ENCODE measurements around the gene SLC10A1.
"Not testable (repeated sequence)": the region's sequence is repeated elsewhere in the genome, so short reads cannot be mapped to it uniquely, and the experiment has no call there.

Gene SLC10A1

DNA sequence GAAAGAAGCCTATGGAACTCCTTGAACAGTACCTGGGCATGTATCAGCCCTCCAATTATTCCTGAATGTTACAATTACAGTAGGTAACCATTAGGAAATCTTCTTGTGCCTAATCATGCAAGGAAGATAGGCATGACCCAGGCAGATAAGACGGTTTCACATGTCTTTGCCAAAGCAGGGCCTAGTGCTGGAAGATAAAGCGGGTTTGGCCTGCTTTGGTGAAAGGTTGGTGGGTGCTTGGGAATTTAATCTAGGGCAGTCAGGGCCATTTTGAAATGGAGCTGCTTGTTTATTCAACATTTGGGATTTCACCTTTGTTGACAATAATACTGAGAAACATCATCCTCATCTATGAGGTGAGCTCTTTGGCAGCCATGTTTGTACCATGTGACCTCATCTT lies 42.6 kb downstream of the SLC10A1 start:
- no peak overlapping the region for H3K27ac ChIP-seq (ENCODE audit: low read depth, low read length, severe bottlenecking)
- no peaks in the 10 kb centered on the region for H3K4me1 ChIP-seq (ENCODE audit: control insufficient read depth, insufficient read depth, low read length, poor library complexity, severe bottlenecking)
- no peak overlapping the region for H3K4me3 ChIP-seq (ENCODE audit: extremely low read depth, insufficient read depth, low read length, poor library complexity, severe bottlenecking)
- H3K36me3 ChIP-seq (ENCODE audit: control insufficient read depth, insufficient read depth, low read length): no peaks in the 10 kb centered on the region
- H3K9me3 ChIP-seq (ENCODE audit: control insufficient read depth, low read length): no peaks in the 10 kb centered on the region
- WGBS, 2 experiments (ENCODE audit: insufficient coverage in 2 of 2): 89 to 100% methylated on average over 2 of the region's 2 CpGs

DNA sequence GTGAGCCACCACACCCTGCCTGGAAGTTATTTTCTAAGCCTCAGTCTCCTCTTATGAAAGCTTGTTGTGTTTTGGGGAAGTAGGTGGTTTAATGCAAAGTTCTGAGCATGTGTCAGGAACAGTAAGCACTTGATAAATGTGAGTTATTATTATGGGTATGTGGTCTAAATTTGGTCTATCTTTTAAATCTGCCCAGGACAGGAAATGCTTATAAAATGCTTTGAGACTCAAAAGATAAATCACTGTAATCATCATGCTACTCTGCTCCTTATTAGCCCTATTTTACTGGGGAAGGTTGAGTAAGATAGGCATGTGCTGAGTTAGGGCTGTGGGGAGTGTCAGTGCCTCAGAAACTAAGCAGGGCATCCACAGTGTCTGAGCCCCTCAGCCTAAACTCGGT lies 43.2 kb downstream of the SLC10A1 start:
- no peak overlapping the region for H3K4me3 ChIP-seq (ENCODE audit: extremely low read depth, insufficient read depth, low read length, poor library complexity, severe bottlenecking)
- no peaks in the 10 kb centered on the region for H3K36me3 ChIP-seq (ENCODE audit: control insufficient read depth, insufficient read depth, low read length)
- H3K27ac ChIP-seq (ENCODE audit: low read depth, low read length, severe bottlenecking): no peak overlapping the region
- 40% methylated on average over 1 of the region's 1 CpG; no CpG with 5 or more reads in 1 of the 2 experiments for WGBS, 2 experiments (ENCODE audit: insufficient coverage in 2 of 2)
- H3K4me1 ChIP-seq (ENCODE audit: control insufficient read depth, insufficient read depth, low read length, poor library complexity, severe bottlenecking): no peaks in the 10 kb centered on the region
- H3K9me3 ChIP-seq (ENCODE audit: control insufficient read depth, low read length): no peaks in the 10 kb centered on the region

DNA sequence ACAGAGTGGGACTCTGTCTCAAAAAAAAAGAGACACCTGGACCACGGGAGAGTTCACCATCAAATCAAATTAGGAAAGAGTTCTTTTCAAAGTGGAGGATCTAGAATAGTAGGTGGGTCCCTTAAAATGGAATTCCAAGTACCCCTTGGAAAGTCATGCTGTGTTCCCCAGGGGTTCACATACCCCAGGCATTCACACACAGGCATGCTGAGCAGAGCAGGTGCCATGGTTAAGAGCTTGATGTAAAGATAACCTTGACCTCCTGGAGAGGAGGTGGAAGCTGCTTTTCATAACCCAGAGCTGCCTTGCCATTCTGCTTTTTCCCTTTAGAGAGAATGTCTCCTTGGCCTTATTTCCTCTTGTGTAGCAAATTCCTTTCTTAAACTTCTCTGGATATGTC lies 44.3 kb downstream of the SLC10A1 start:
- H3K36me3 ChIP-seq (ENCODE audit: control insufficient read depth, insufficient read depth, low read length): no peaks in the 10 kb centered on the region
- no peaks in the 10 kb centered on the region for H3K9me3 ChIP-seq (ENCODE audit: control insufficient read depth, low read length)
- H3K27ac ChIP-seq (ENCODE audit: low read depth, low read length, severe bottlenecking): no peak overlapping the region
- no peak overlapping the region for H3K4me3 ChIP-seq (ENCODE audit: extremely low read depth, insufficient read depth, low read length, poor library complexity, severe bottlenecking)
- H3K4me1 ChIP-seq (ENCODE audit: control insufficient read depth, insufficient read depth, low read length, poor library complexity, severe bottlenecking): no peaks in the 10 kb centered on the region
- WGBS, 2 experiments (ENCODE audit: insufficient coverage in 2 of 2): no CpG with 5 or more reads among the region's 1 CpG

DNA sequence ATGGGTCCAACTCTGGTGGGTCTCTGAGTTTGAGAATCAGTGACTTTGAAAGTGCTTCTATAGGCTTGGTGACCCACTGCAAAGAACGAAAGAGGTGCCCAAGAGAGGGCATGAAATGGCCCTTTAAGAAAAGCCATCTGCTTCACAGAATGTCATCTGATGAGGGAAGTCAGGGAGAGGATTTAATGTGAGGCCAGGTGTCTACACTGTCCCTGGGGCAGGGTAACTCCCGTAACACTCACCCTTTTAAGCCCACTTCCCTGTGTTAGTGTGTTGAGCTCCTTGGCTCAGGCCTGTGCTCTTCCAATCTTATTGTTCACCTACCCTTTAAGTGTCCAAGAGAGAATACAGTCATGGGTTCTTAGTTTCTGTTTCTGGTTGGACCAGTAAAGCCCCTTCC lies 46.5 kb downstream of the SLC10A1 start:
- 100% methylated on average over 1 to 2 of the region's 2 CpGs for WGBS, 2 experiments (ENCODE audit: insufficient coverage in 2 of 2)
- no peak overlapping the region for H3K27ac ChIP-seq (ENCODE audit: low read depth, low read length, severe bottlenecking)

DNA sequence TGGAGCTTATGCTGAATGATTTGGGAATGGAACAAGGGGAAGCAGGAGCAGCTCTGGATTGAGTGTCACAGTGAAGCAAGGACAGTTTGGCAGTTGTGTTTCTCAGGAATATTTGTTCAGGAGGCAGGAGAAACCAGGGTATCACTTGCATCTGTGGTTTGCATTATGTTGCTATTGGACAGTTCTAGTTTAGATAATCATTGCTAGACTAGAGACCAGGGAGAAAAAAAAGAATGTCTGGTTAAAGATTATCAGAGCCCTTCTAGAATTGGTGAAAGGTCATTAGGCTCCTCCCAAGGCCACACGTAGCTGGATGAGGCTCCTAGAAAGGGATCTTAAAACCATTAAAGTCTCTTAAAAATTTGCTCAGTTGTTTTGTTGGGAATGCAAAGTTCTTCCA lies 47.1 kb downstream of the SLC10A1 start:
- H3K4me3 ChIP-seq (ENCODE audit: extremely low read depth, insufficient read depth, low read length, poor library complexity, severe bottlenecking): no peak overlapping the region
- H3K4me1 ChIP-seq (ENCODE audit: control insufficient read depth, insufficient read depth, low read length, poor library complexity, severe bottlenecking): no peaks in the 10 kb centered on the region
- H3K9me3 ChIP-seq (ENCODE audit: control insufficient read depth, low read length): no peaks in the 10 kb centered on the region
- no peaks in the 10 kb centered on the region for H3K36me3 ChIP-seq (ENCODE audit: control insufficient read depth, insufficient read depth, low read length)
- H3K27ac ChIP-seq (ENCODE audit: low read depth, low read length, severe bottlenecking): no peak overlapping the region
- WGBS, 2 experiments (ENCODE audit: insufficient coverage in 2 of 2): no CpG with 5 or more reads among the region's 1 CpG

More for the DNA sequence above, 46.5 kb downstream of the SLC10A1 start:
- Histone ChIP-seq H3K36me3 (ENCODE audit: control insufficient read depth, insufficient read depth, low read length) (no peaks in the 10 kb centered on the region), H3K9me3 (ENCODE audit: control insufficient read depth, low read length) (no peaks in the 10 kb centered on the region), H3K4me3 (ENCODE audit: extremely low read depth, insufficient read depth, low read length, poor library complexity, severe bottlenecking) (no peak overlapping the region), H3K4me1 (ENCODE audit: control insufficient read depth, insufficient read depth, low read length, poor library complexity, severe bottlenecking) (no peaks in the 10 kb centered on the region)

DNA sequence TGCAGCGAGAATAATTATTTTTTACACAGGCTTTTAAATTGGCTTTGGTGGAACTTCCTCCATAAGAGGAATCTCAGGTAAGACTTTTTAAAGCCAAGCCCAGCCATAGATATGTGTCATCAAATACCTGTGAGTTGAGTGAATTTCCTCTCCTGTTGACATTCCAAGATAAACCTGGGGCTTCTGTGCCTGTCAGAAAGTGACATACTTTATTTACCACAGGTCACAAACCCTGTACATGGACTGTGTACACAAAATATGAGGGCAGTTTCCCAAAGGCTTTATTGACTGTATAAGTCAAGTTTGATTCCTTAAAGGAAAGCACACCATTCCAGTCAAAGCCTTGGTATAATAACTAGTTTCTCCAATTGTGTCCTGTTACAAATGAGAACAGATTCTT lies 56.0 kb downstream of the SLC10A1 start:
- Histone ChIP-seq H3K27ac (ENCODE audit: low read depth, low read length, severe bottlenecking) (no peak overlapping the region), H3K4me1 (ENCODE audit: control insufficient read depth, insufficient read depth, low read length, poor library complexity, severe bottlenecking) (no peaks in the 10 kb centered on the region), H3K36me3 (ENCODE audit: control insufficient read depth, insufficient read depth, low read length) (no peaks in the 10 kb centered on the region), H3K9me3 (ENCODE audit: control insufficient read depth, low read length) (peaks cover 9% of the 10 kb centered on the region), H3K4me3 (ENCODE audit: extremely low read depth, insufficient read depth, low read length, poor library complexity, severe bottlenecking) (no peak overlapping the region)
- WGBS, 2 experiments (ENCODE audit: insufficient coverage in 2 of 2): 100% methylated on average over 1 of the region's 1 CpG; no CpG with 5 or more reads in 1 of the 2 experiments

DNA sequence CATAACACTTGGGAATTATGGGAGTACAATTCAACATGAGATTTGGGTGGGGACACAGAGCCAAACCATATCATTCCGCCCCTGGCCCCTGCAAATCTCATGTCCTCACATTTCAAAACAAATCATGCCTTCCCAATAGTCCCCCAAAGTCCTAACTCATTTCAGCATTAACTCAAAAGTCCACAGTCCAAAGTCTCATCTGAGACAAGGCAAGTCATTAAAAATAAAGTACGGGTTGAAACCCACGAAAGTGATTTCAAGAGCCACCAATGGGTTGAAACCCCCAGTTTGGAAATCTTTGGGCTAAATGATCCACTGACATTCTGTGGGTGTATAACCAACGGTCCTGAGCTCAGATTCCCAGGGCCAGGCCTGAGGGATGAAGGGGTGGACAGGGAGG lies 60.6 kb downstream of the SLC10A1 start:
- H3K4me1 ChIP-seq (ENCODE audit: control insufficient read depth, insufficient read depth, low read length, poor library complexity, severe bottlenecking); H3K27ac ChIP-seq (ENCODE audit: low read depth, low read length, severe bottlenecking); H3K4me3 ChIP-seq (ENCODE audit: extremely low read depth, insufficient read depth, low read length, poor library complexity, severe bottlenecking); H3K36me3 ChIP-seq (ENCODE audit: control insufficient read depth, insufficient read depth, low read length); H3K9me3 ChIP-seq (ENCODE audit: control insufficient read depth, low read length): not testable (repeated sequence)
- 86 to 100% methylated on average over 4 of the region's 4 CpGs for WGBS, 2 experiments (ENCODE audit: insufficient coverage in 2 of 2)

DNA sequence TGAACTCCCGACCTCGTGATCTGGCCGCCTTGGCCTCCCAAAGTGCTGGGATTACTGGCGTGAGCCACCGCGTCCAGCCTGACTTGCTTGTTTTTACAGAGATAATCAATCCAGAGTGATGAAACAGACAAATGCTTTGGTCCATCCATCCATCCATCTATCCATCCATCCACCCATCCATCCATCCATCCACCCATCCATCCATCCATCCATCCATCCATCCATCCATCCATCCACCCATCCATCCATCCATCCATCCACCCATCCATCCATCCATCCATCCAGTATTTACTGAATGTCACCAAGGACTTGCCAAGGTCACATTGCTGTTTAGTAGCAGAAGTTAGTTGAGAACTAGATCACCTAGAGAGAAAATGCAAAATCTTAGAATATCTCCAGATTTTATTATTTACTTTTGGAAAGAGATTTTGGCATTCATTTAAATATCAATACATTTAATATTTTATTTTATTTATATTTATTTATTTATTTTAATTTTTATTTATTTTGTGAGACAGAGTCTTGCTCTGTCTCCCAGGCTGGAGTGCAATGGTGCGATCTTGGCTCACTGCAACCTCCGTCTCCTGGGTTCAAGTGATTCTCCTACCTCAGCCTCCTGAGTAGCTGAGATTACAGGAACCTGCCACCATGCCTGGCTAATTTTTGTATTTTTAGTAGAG lies 65.0 kb downstream of the SLC10A1 start:
- not testable (repeated sequence) for H3K4me1 ChIP-seq (ENCODE audit: control insufficient read depth, insufficient read depth, low read length, poor library complexity, severe bottlenecking); H3K27ac ChIP-seq (ENCODE audit: low read depth, low read length, severe bottlenecking); H3K4me3 ChIP-seq (ENCODE audit: extremely low read depth, insufficient read depth, low read length, poor library complexity, severe bottlenecking); H3K9me3 ChIP-seq (ENCODE audit: control insufficient read depth, low read length); H3K36me3 ChIP-seq (ENCODE audit: control insufficient read depth, insufficient read depth, low read length)
- WGBS, 2 experiments (ENCODE audit: insufficient coverage in 2 of 2): 84 to 89% methylated on average over 7 to 8 of the region's 8 CpGs

DNA sequence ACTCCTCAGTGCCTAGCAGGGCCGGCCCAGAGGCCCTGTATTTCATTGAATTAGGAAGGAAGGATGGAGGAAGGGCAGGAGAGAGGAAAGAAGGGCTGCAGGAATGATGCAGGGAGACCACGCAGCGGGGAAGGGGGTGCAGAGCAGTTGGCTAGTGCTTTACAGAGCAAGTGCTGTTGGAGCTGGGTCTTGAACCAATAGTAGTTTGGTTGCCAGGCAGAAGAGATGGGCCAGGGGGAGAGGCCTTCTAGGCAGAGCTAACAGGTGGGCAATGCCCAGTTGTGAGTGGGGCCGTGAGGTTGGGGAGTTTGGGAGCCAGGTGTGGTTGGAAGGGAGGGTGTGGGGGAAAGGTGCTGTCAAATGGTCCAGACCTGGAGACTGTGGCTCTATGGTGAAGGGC lies 69.2 kb downstream of the SLC10A1 start:
- no peak overlapping the region for H3K27ac ChIP-seq (ENCODE audit: low read depth, low read length, severe bottlenecking)
- H3K4me1 ChIP-seq (ENCODE audit: control insufficient read depth, insufficient read depth, low read length, poor library complexity, severe bottlenecking): peaks cover 2% of the 10 kb centered on the region
- no peak overlapping the region for H3K4me3 ChIP-seq (ENCODE audit: extremely low read depth, insufficient read depth, low read length, poor library complexity, severe bottlenecking)
- WGBS, 2 experiments (ENCODE audit: insufficient coverage in 2 of 2): 83 to 96% methylated on average over 2 to 3 of the region's 4 CpGs
- no peaks in the 10 kb centered on the region for H3K9me3 ChIP-seq (ENCODE audit: control insufficient read depth, low read length)
- H3K36me3 ChIP-seq (ENCODE audit: control insufficient read depth, insufficient read depth, low read length): no peaks in the 10 kb centered on the region

DNA sequence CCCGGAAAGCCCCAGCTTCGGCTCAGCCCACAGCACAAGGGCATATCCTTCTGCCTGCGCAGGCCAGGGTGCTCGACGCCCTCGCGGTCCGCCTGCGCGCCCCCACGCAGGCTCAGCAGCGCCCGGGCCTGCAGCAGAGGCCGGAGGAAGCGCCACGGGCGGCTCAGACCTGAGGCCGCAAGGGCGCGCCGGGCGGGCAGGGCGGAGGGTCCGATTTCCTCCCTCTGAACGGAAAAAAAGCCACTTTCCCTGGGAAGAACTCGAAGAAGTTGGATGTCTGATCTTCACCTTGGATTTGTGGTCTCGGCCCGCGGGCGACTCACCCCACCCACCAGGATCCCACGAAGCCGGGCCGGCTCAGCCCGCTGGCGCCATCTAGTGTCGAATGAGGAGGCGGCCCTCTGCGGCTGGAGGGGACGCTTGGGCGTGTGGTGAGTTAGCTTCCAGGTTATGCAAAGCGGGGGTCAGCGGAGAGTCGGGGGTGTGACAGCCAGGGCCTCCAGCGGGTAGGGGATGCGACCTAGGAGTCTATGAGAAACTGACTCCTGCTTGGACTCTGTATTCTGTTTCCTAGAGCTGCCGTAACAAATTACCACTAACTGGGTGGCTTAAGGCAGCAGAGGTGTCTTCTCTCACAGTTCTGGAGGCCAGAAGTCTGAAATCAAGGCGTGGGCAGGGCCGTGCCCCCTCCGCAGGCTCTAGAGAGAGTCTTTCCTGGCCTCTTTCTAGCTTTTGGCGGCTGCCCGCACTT lies 70.1 kb downstream of the SLC10A1 start:
- Histone ChIP-seq H3K4me3 (ENCODE audit: extremely low read depth, insufficient read depth, low read length, poor library complexity, severe bottlenecking) (peak overlapping the region; percentile 19), H3K27ac (ENCODE audit: low read depth, low read length, severe bottlenecking) (no peak overlapping the region), H3K9me3 (ENCODE audit: control insufficient read depth, low read length) (no peaks in the 10 kb centered on the region), H3K4me1 (ENCODE audit: control insufficient read depth, insufficient read depth, low read length, poor library complexity, severe bottlenecking) (peaks cover 2% of the 10 kb centered on the region), H3K36me3 (ENCODE audit: control insufficient read depth, insufficient read depth, low read length) (no peaks in the 10 kb centered on the region)
- 22 to 26% methylated on average over 38 to 43 of the region's 51 CpGs for WGBS, 2 experiments (ENCODE audit: insufficient coverage in 2 of 2)

All from mesodermal cell (in vitro differentiated cells).